GOT3 (cell line): Measurements from ENCODE around the gene GNA14.
"Not testable (repeated sequence)": the region's sequence is repeated elsewhere in the genome, so short reads cannot be mapped to it uniquely, and the experiment has no call there.

ENCODE experiments used
- DNase-seq: peaks from one replicate; lab custom pipeline; 2025; ENCODE audit warnings: mixed read lengths; lab: John Stamatoyannopoulos, UW

Gene GNA14

GRCh38 chr9:77402286-77402685 is 245.8 kb downstream of the GNA14 start:
- no peak for DNase-seq

- no peak for DNase-seq
These were observed 248.2 kb downstream of the GNA14 start for GRCh38 chr9:77399964-77400363.

- not testable (repeated sequence) for DNase-seq
These were observed 249.5 kb downstream of the GNA14 start for GRCh38 chr9:77398581-77398980.

- no peak for DNase-seq
These were observed 255.8 kb downstream of the GNA14 start for GRCh38 chr9:77392328-77392727.

DNA sequence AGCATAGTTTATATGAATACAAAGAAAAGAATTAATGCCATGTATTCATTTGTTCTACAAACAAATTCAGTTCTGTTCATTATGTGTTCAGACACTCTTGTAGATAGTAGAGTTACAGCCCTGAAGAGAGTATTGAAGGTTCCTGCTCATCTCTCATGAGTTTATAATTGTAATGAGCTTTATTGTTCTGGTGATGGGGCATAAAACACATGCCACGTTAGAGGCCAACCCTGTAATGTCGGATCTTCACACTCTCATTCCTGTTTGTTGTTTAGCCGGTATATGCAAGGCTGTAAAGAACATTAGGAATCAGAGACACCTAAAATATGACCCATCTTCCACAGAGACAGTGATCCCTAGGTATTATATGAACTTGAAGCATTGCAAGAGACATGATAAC is 256.3 kb downstream of the GNA14 start:
- DNase-seq, result no peak

DNA sequence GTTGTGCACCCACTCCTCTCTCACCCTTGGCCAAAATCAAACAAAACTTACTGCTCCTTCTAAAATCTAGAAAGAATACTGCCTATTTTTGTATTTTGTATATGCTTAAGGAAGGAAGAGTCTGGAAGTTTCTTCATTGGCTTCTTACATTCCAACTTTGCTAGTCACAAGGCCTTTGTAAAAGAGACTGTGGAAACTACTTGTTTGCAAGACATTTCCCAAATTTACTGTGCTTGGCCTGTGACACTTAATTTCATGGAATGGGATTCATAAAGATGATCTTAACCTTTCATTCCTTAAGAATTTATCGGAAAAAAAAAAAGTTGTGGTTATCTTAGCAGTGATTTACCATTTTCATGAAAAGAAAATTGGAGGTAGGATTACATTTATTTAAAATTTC is 261.9 kb downstream of the GNA14 start:
- no peak for DNase-seq

DNA sequence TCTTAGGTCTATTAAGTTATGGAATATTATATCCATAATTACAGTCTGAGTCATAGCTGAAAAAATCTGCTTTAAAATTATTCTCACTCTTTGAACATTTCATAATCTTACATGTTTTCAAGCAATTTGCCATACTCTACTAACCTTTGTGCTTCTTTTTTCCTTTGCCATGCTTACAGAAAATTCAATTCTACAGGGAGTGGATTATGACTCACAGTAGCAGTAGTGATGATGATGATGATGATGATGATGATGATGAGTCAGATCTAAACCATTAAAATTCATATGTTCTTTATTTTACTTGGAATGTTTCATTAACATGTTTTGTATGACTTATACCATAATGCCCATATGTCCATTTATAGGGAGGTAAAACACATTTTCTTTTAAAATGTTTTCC is 263.7 kb downstream of the GNA14 start:
- no peak for DNase-seq

GRCh38 chr9:77375956-77376532 is 272.1 kb downstream of the GNA14 start:
- no peak for DNase-seq

- no peak for DNase-seq
These were observed 273.9 kb downstream of the GNA14 start for GRCh38 chr9:77374266-77374665.
